ENCODE measurements around the gene CCDC146.
"Not testable (repeated sequence)": the region's sequence is repeated elsewhere in the genome, so short reads cannot be mapped to it uniquely, and the experiment has no call there.

Gene CCDC146

GRCh38 chr7:77105904-77106303 lies 16.5 kb upstream of the CCDC146 start:
- H3K9ac ChIP-seq (ENCODE audit: low read length); H3K36me3 ChIP-seq (ENCODE audit: control insufficient read depth, insufficient read depth, low read length, severe bottlenecking); H3K27me3 ChIP-seq (replicated peaks; ENCODE audit: control insufficient read depth, insufficient read depth, low read length); H3K4me3 ChIP-seq (ENCODE audit: low read length); H3K4me1 ChIP-seq (ENCODE audit: control insufficient read depth, insufficient read depth, low read length); H3K9me3 ChIP-seq (ENCODE audit: control insufficient read depth, low read length): not testable (repeated sequence)
- DNase-seq (ENCODE audit: low read depth), result peak; percentile 19

- not testable (repeated sequence) for H3K27me3 ChIP-seq (replicated peaks; ENCODE audit: control insufficient read depth, insufficient read depth, low read length); DNase-seq (ENCODE audit: low read depth); H3K9me3 ChIP-seq (ENCODE audit: control insufficient read depth, low read length); H3K4me3 ChIP-seq (ENCODE audit: low read length); H3K9ac ChIP-seq (ENCODE audit: low read length); H3K36me3 ChIP-seq (ENCODE audit: control insufficient read depth, insufficient read depth, low read length, severe bottlenecking); H3K4me1 ChIP-seq (ENCODE audit: control insufficient read depth, insufficient read depth, low read length)
These were observed 14.8 kb upstream of the CCDC146 start for GRCh38 chr7:77107659-77108058.

- H3K27me3 ChIP-seq (replicated peaks; ENCODE audit: control insufficient read depth, insufficient read depth, low read length); DNase-seq (ENCODE audit: low read depth); H3K4me1 ChIP-seq (ENCODE audit: control insufficient read depth, insufficient read depth, low read length); H3K36me3 ChIP-seq (ENCODE audit: control insufficient read depth, insufficient read depth, low read length, severe bottlenecking); H3K4me3 ChIP-seq (ENCODE audit: low read length); H3K9me3 ChIP-seq (ENCODE audit: control insufficient read depth, low read length); H3K9ac ChIP-seq (ENCODE audit: low read length): not testable (repeated sequence)
These were observed 14.1 kb upstream of the CCDC146 start for GRCh38 chr7:77108362-77108761.

- not testable (repeated sequence) for H3K9ac ChIP-seq (ENCODE audit: low read length); H3K27me3 ChIP-seq (replicated peaks; ENCODE audit: control insufficient read depth, insufficient read depth, low read length); H3K36me3 ChIP-seq (ENCODE audit: control insufficient read depth, insufficient read depth, low read length, severe bottlenecking); H3K4me1 ChIP-seq (ENCODE audit: control insufficient read depth, insufficient read depth, low read length); H3K9me3 ChIP-seq (ENCODE audit: control insufficient read depth, low read length); H3K4me3 ChIP-seq (ENCODE audit: low read length)
- peak; percentile 50 for DNase-seq (ENCODE audit: low read depth)
These were observed 9.6 kb upstream of the CCDC146 start for GRCh38 chr7:77112719-77113306.

- DNase-seq (ENCODE audit: low read depth), result peak; percentile 48
- H3K27me3 ChIP-seq (replicated peaks; ENCODE audit: control insufficient read depth, insufficient read depth, low read length); H3K9me3 ChIP-seq (ENCODE audit: control insufficient read depth, low read length); H3K4me3 ChIP-seq (ENCODE audit: low read length); H3K9ac ChIP-seq (ENCODE audit: low read length); H3K36me3 ChIP-seq (ENCODE audit: control insufficient read depth, insufficient read depth, low read length, severe bottlenecking): not testable (repeated sequence)
- peaks cover 13% of the 10 kb centered on the region for H3K4me1 ChIP-seq (ENCODE audit: control insufficient read depth, insufficient read depth, low read length)
These were observed 3.1 kb downstream of the CCDC146 start for GRCh38 chr7:77125486-77125885.

GRCh38 chr7:77127009-77127408 lies 4.6 kb downstream of the CCDC146 start:
- H3K27me3 ChIP-seq (replicated peaks; ENCODE audit: control insufficient read depth, insufficient read depth, low read length); H3K4me3 ChIP-seq (ENCODE audit: low read length); DNase-seq (ENCODE audit: low read depth); H3K36me3 ChIP-seq (ENCODE audit: control insufficient read depth, insufficient read depth, low read length, severe bottlenecking); H3K9ac ChIP-seq (ENCODE audit: low read length); H3K9me3 ChIP-seq (ENCODE audit: control insufficient read depth, low read length): not testable (repeated sequence)
- peaks cover 13% of the 10 kb centered on the region for H3K4me1 ChIP-seq (ENCODE audit: control insufficient read depth, insufficient read depth, low read length)

GRCh38 chr7:77128582-77129410 lies 6.4 kb downstream of the CCDC146 start:
- peak overlapping the region; percentile 65 for H3K9ac ChIP-seq (ENCODE audit: low read length)
- H3K36me3 ChIP-seq (ENCODE audit: control insufficient read depth, insufficient read depth, low read length, severe bottlenecking); H3K9me3 ChIP-seq (ENCODE audit: control insufficient read depth, low read length); H3K27me3 ChIP-seq (replicated peaks; ENCODE audit: control insufficient read depth, insufficient read depth, low read length); DNase-seq (ENCODE audit: low read depth): not testable (repeated sequence)
- peaks cover 13% of the 10 kb centered on the region for H3K4me1 ChIP-seq (ENCODE audit: control insufficient read depth, insufficient read depth, low read length)
- H3K4me3 ChIP-seq (ENCODE audit: low read length), result peak overlapping the region; percentile 11

- H3K9ac ChIP-seq (ENCODE audit: low read length); DNase-seq (ENCODE audit: low read depth); H3K9me3 ChIP-seq (ENCODE audit: control insufficient read depth, low read length); H3K36me3 ChIP-seq (ENCODE audit: control insufficient read depth, insufficient read depth, low read length, severe bottlenecking); H3K27me3 ChIP-seq (replicated peaks; ENCODE audit: control insufficient read depth, insufficient read depth, low read length); H3K4me3 ChIP-seq (ENCODE audit: low read length): not testable (repeated sequence)
- peaks cover 13% of the 10 kb centered on the region for H3K4me1 ChIP-seq (ENCODE audit: control insufficient read depth, insufficient read depth, low read length)
These were observed 9.4 kb downstream of the CCDC146 start for GRCh38 chr7:77131781-77132180.

- not testable (repeated sequence) for H3K4me3 ChIP-seq (ENCODE audit: low read length); H3K9me3 ChIP-seq (ENCODE audit: control insufficient read depth, low read length); H3K36me3 ChIP-seq (ENCODE audit: control insufficient read depth, insufficient read depth, low read length, severe bottlenecking); H3K9ac ChIP-seq (ENCODE audit: low read length); H3K4me1 ChIP-seq (ENCODE audit: control insufficient read depth, insufficient read depth, low read length); H3K27me3 ChIP-seq (replicated peaks; ENCODE audit: control insufficient read depth, insufficient read depth, low read length); DNase-seq (ENCODE audit: low read depth)
These were observed 16.3 kb downstream of the CCDC146 start for GRCh38 chr7:77138668-77139067.

GRCh38 chr7:77140291-77140690 lies 17.9 kb downstream of the CCDC146 start:
- not testable (repeated sequence) for H3K9me3 ChIP-seq (ENCODE audit: control insufficient read depth, low read length)

GRCh38 chr7:77152232-77152631 lies 29.8 kb downstream of the CCDC146 start:
- H3K4me1 ChIP-seq (ENCODE audit: control insufficient read depth, insufficient read depth, low read length); H3K36me3 ChIP-seq (ENCODE audit: control insufficient read depth, insufficient read depth, low read length, severe bottlenecking); H3K9me3 ChIP-seq (ENCODE audit: control insufficient read depth, low read length); H3K4me3 ChIP-seq (ENCODE audit: low read length); H3K9ac ChIP-seq (ENCODE audit: low read length); H3K27me3 ChIP-seq (replicated peaks; ENCODE audit: control insufficient read depth, insufficient read depth, low read length): not testable (repeated sequence)
- peak; percentile 25 for DNase-seq (ENCODE audit: low read depth)

More at GRCh38 chr7:77140291-77140690, 17.9 kb downstream of the CCDC146 start:
- not testable (repeated sequence) for H3K9ac ChIP-seq (ENCODE audit: low read length); DNase-seq (ENCODE audit: low read depth); H3K4me3 ChIP-seq (ENCODE audit: low read length); H3K36me3 ChIP-seq (ENCODE audit: control insufficient read depth, insufficient read depth, low read length, severe bottlenecking); H3K27me3 ChIP-seq (replicated peaks; ENCODE audit: control insufficient read depth, insufficient read depth, low read length); H3K4me1 ChIP-seq (ENCODE audit: control insufficient read depth, insufficient read depth, low read length)

Data from adipocyte (in vitro differentiated cells).